ENCODE results near the gene RTF1.
"Not testable (repeated sequence)": the region's sequence is repeated elsewhere in the genome, so short reads cannot be mapped to it uniquely, and the experiment has no call there.

Gene RTF1

DNA sequence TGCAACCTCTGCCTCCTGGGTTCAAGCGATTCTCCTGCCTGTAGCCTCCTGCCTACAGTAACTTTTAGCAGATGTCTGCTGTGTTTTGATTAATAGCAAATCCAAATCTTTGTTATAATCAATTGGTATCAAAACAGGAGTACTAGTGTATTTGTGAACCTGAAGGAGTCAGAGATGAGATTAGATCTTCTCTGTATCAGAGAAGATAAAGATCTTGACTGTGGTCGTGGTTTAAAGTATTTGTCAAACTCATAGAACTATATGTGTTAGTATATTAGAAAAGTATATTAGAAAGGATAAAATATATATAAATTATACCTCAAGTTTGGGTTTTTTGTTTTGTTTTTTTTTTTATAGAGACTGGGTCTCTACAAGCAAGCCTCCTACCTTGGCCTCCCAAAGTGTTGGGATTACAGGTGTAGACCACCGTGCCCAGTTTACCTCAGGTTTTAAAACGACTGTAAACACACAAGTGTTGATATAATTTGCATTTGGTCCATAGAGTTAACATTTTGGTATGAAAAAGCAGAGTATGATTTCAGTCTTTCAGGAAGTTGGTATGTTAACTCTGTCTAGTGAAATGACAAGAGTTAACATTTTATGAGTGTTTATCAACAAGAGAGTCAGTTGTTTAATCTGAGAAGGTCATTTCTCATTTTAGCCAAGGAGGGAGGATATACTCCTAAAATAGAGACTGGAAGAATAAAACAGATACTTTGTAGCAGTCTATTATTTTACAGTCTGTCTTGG lies 18.3 kb downstream of the RTF1 start:
- no peak for DNase-seq (ENCODE audit: low read depth in 1 of 2, low spot score in 1 of 2)

- no peak for DNase-seq (ENCODE audit: low read depth in 1 of 2, low spot score in 1 of 2)
These were observed 20.6 kb downstream of the RTF1 start for GRCh38 chr15:41437448-41437847.

DNA sequence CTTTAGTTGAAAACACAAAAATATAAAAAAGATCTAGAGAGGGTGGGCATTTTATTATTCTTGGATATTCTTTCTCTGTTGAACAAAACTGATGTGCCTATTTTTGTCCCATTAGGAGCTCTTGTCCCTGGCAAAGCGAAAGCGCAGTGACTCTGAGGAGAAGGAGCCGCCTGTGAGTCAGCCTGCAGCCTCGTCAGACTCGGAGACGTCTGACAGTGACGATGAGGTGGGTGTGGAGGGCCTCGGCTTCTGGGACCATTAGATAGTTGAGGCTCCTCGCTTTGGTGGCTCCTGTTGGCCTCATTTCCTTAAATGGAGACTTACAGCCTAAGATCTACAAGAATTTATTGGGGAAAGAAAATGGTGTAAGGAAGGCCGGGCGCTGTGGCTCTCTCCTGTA lies 21.3 kb downstream of the RTF1 start:
- no peak for DNase-seq (ENCODE audit: low read depth in 1 of 2, low spot score in 1 of 2)

GRCh38 chr15:41438745-41439144 lies 21.9 kb downstream of the RTF1 start:
- not testable (repeated sequence) for DNase-seq (ENCODE audit: low read depth in 1 of 2, low spot score in 1 of 2)

DNA sequence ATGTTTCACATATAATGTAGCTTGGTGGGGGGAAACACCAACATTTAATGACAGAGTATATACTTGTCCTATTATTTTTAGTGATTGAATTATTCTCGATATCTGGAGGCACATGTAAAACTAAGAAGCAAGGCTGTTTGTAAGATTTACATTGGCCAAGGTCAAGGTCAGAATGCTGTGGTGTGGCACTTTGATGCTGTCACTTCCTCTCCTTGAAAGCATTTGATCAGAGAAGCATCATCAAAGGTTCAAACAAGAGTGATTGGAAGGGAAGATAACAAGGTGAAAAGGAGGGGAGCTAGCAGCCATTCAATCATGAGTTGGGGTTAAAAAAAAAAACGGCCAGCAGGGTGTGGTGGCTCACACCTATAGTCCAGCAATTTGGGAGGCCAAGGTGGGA lies 26.4 kb downstream of the RTF1 start:
- no peak for DNase-seq (ENCODE audit: low read depth in 1 of 2, low spot score in 1 of 2)

DNA sequence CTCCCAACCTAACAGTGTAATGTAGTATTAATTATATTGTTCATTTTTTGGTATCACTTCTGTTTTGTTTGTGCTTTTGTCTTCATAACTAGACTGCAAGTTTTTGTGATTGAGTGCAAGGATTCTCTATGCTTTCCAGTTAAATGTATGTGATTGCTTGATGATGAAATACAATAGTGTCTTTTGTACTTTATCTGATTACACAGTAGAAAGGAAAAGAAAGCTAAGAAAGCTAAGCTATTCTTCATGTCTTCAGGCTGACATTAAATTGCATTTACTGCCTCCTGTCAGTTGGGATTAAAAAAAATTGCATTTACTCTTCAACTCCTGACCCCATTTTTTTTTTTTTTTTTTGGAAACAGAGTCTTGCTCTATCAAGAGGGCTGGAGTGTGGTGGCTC lies 28.5 kb downstream of the RTF1 start:
- DNase-seq (ENCODE audit: low read depth in 1 of 2, low spot score in 1 of 2) = no peak

- DNase-seq (ENCODE audit: low read depth in 1 of 2, low spot score in 1 of 2) = no peak
These were observed 45.3 kb downstream of the RTF1 start for GRCh38 chr15:41462084-41462795.

DNA sequence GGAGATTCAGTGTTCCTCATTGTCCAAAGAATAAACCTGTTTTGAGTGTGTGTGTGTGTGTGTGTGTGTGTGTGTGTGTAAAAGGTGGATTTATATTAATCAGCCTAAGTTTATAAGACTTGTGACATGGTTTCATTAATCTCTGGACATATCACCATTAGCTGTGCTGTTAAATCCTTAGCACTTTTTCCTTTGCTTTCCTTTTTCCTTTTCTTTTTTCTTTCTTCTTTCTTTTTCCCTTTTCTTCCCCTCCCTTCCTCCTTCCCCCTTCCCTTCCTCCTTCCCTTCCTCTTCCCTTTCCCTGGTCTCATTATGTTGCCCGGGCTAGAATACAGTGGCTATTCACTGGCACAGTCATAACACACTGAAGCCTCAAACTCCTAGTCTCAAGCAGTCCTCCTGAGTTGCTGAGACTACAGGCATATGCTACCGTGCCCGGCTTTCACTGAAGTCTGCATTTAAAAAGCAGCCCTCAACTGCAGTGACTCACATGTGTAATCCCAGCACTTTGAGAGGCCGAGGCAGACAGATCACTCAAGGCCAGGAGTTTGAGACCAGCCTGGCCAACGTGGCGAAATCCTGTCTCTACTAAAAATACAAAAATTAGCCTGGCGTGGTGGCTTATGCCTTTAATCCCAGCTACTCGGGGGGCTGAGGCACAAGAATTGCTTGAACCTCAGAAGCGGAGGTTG lies 48.1 kb downstream of the RTF1 start:
- DNase-seq (ENCODE audit: low read depth in 1 of 2, low spot score in 1 of 2) = no peak

DNA sequence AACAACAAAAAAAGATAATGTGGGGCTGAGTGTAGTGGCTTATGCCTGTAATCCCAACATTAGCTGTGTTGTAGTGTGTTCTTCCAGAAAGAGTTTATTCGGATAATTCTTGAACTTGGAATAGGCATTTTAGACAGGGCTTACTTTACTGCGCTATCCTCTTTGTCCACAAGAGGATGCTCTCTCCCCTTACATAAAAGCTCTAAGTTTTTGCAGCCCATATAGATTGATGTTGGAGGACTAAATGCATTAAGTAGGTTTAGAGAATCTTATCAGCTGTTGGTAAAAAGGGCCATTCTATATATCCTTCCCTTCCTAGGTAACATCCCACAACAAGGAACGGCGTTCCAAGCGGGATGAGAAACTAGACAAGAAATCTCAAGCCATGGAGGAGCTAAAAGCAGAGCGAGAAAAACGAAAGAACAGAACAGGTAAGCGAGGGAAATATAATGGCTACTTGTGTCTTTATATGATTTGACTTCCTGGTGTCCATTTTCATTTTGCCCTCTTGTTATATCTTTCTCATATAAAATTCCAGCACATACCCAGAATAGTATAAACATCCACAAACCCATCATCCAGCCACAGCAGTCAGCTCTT lies 49.0 kb downstream of the RTF1 start:
- DNase-seq (ENCODE audit: low read depth in 1 of 2, low spot score in 1 of 2) = no peak

- DNase-seq (ENCODE audit: low read depth in 1 of 2, low spot score in 1 of 2) = no peak
These were observed 49.8 kb downstream of the RTF1 start for GRCh38 chr15:41466711-41467110.

DNA sequence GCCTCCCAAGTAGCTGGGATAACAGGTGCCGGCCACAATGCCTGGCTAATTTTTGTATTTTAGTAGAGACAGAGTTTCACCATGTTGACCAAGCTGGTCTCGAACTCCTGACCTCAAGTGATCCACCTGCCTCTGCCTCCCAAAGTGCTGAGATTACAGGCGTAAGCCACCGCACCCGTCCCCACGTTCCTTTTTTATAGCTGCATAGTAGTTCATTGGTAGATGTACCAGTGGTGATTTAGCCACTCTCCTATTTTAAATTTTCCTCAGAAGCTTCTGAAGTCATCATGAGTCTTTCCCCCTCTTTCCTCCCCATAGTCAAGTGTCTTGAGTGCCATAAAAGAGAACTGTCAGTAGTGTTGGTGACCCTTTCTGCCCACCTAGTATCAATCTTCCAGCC lies 52.7 kb downstream of the RTF1 start:
- DNase-seq (ENCODE audit: low read depth in 1 of 2, low spot score in 1 of 2) = not testable (repeated sequence)

GRCh38 chr15:41473418-41473817 lies 56.5 kb downstream of the RTF1 start:
- no peak for DNase-seq (ENCODE audit: low read depth in 1 of 2, low spot score in 1 of 2)

DNA sequence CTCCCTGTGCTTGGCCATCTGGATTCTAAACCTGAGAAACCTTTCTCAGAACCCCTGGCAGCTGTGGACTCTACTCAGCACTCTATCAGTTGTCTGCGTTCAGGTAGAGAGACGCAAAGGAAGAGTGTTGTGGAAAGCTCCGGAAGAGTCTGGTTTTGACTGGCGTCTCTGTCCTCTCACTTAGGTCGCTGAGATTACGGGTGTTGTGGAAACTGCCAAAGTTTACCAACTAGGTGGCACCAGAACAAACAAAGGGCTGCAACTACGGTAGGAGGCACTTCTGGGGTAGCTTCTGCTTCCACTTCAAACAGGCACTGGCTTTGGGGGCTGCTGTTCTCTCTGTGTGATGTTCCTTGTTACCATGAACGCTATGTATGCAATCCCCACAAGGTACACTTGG lies 57.5 kb downstream of the RTF1 start:
- DNase-seq (ENCODE audit: low read depth in 1 of 2, low spot score in 1 of 2) = no peak

DNA sequence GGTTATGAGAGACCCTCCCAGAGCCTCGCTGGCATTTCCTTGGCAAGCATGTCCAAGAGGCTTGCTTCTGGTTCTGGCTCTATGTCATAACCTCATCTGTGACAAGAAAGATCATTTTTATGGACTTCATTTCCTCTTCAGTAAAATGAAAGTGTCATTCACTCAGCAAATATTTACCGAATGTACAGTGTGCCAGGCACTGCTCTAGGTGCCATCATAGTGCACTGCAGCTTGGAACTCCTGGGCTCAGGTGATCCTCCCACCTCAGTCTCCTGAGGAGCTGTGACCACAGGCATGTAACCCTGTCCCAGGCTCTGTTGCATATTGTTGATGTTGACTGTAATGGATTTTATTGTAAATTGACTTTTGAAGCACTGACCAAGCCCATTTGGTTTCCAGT lies 58.0 kb downstream of the RTF1 start:
- no peak for DNase-seq (ENCODE audit: low read depth in 1 of 2, low spot score in 1 of 2)

- no peak for DNase-seq (ENCODE audit: low read depth in 1 of 2, low spot score in 1 of 2)
These were observed 59.6 kb downstream of the RTF1 start for GRCh38 chr15:41476416-41477048.

DNA sequence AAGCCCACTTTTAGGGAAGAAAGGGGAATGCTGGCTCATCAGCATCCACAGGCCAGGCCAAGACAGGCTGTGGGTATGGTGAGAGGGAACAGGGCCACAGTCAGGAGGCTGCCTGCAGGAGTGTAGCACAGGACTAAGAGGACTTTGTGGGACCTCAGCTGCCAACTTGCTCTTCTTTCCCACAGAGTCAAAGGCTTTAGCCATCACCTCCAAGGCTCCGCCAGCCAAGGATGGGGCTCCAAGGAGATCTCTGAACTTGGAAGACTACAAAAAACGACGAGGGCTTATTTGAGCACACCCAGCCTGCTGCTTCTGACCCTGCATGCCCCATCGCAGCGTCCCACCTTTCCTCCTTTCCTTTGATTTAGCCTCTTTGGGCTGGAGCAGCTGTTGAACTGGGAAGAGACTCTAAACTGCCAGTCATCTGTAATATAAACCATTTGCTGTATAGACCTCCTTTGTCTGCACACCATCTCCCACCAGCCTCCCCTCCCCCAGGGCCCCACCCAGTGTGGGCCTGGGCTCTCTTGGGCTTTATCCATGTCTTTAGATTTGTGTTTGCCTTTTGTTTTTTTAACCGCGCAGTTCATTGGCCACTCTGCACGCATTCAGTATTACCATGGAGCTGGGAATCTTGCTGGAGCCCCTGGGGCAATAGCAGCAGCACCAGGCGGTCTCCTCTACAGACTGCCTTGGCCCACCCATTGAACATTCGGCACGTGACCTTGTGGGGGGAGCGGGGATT lies 63.7 kb downstream of the RTF1 start:
- DNase-seq (ENCODE audit: low read depth in 1 of 2, low spot score in 1 of 2) = no peak

- DNase-seq (ENCODE audit: low read depth in 1 of 2, low spot score in 1 of 2) = no peak
These were observed 65.4 kb downstream of the RTF1 start for GRCh38 chr15:41482110-41482877.

DNA sequence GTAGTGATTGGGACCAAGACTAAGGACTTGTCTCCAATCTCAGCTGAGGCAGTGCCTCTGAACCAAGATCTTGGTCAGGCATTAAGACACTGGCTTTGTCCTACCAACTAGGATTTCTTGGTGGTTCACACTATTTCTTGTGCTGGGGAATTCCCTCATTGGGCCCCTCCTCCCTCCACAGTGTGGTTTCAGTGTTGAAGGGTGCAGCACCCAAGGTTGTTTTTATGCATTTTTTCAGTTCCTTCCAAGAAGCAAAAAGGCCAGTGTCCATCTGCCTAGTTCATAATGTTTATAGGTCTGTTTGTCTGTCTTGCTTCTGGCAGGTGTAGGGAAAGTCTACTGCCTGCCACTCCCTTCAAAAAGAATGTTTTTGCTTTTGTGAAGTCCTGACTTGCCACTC lies 66.2 kb downstream of the RTF1 start:
- no peak for DNase-seq (ENCODE audit: low read depth in 1 of 2, low spot score in 1 of 2)

DNA sequence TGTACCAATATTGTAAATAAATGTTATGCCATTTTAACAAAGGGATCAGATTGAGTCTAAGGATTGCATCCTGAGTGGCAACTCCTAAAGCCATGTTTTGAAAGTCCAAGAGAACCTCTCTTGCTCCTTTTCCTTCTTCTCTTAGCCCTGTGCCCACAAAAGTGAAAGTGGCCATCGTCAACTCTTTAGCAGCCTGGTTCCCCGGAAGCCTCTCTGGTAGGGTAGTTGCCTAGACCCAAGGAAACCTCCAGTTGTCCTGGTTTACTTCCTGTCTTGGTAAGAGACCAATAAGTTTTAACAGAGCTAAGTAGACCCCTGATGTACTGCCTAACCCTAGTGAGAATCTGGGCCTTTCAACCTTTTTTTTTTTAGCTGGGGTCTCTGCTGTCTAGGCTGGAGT lies 66.6 kb downstream of the RTF1 start:
- DNase-seq (ENCODE audit: low read depth in 1 of 2, low spot score in 1 of 2) = no peak
